Measurements from ENCODE around the gene AAR2.

Gene AAR2

GRCh38 chr20:36241678-36242077, 5.4 kb downstream of the AAR2 start:
- peaks cover 47 to 76% of the 10 kb centered on the region in 2 experiments for H3K36me3 ChIP-seq (ENCODE audit: control insufficient read depth in 1 of 2, insufficient read depth in 2 of 2, low read depth in 1 of 2, low read length in 2 of 2)
- no peak overlapping the region for H3K27ac ChIP-seq (ENCODE audit: low read length, poor library complexity, severe bottlenecking)
- DNase-seq: no peak
- H2BK5ac ChIP-seq (ENCODE audit: low read depth, low read length, poor library complexity, severe bottlenecking): no peak overlapping the region
- H4K91ac ChIP-seq (ENCODE audit: low read length): no peak overlapping the region
- H2AK5ac ChIP-seq (ENCODE audit: low read length, severe bottlenecking): no peak overlapping the region
- no peak overlapping the region for H4K8ac ChIP-seq (ENCODE audit: low read length)
- peaks cover 46% of the 10 kb centered on the region for H3K79me1 ChIP-seq (replicated peaks; ENCODE audit: low read length, poor library complexity, severe bottlenecking)
- no peak overlapping the region for H2BK15ac ChIP-seq (ENCODE audit: low read depth, poor library complexity, severe bottlenecking)
- no peak overlapping the region for H3K4me2 ChIP-seq (ENCODE audit: low read length, poor library complexity, severe bottlenecking)
- H3K23ac ChIP-seq (ENCODE audit: low read length in 2 of 2): no peak overlapping the region
- H2BK120ac ChIP-seq (ENCODE audit: low read depth, low read length): no peak overlapping the region
- no peaks in the 10 kb centered on the region for H3K27me3 ChIP-seq (ENCODE audit: control insufficient read depth in 1 of 2, insufficient read depth in 1 of 2, low read length in 2 of 2)
- no peak overlapping the region for H2BK12ac ChIP-seq (ENCODE audit: low read length in 2 of 2)
- no peak overlapping the region for H3K9ac ChIP-seq (ENCODE audit: low read length)
- no peak overlapping the region for H3K14ac ChIP-seq (ENCODE audit: low read length in 2 of 2)
- no peak overlapping the region for H2AFZ ChIP-seq (ENCODE audit: low read depth, low read length)
- WGBS: 86% methylated on average over 1 of the region's 4 CpGs
- no peak overlapping the region for H3K4me3 ChIP-seq (ENCODE audit: insufficient read depth in 1 of 2, low read depth in 1 of 2, low read length in 2 of 2)
- no peaks in the 10 kb centered on the region for H3K9me3 ChIP-seq (ENCODE audit: control insufficient read depth, low read length)
- H3K4ac ChIP-seq (ENCODE audit: low read depth in 1 of 2, low read length in 2 of 2): no peak overlapping the region
- peaks cover 4% of the 10 kb centered on the region for H3K4me1 ChIP-seq (ENCODE audit: control insufficient read depth, insufficient read depth, low read depth, low read length)
- H3K18ac ChIP-seq (ENCODE audit: low read depth in 1 of 2, low read length in 2 of 2): no peak overlapping the region

- Histone ChIP-seq H3K18ac (ENCODE audit: low read depth in 1 of 2, low read length in 2 of 2) (no peak overlapping the region), H3K9ac (ENCODE audit: low read length) (no peak overlapping the region), H3K79me1 (replicated peaks; ENCODE audit: low read length, poor library complexity, severe bottlenecking) (peaks cover 52% of the 10 kb centered on the region), H3K14ac (ENCODE audit: low read length in 2 of 2) (no peak overlapping the region), H3K27ac (ENCODE audit: low read length, poor library complexity, severe bottlenecking) (no peak overlapping the region), H3K36me3 (ENCODE audit: control insufficient read depth in 1 of 2, insufficient read depth in 2 of 2, low read depth in 1 of 2, low read length in 2 of 2) (peaks cover 53 to 95% of the 10 kb centered on the region in 2 experiments), H3K4me1 (ENCODE audit: control insufficient read depth, insufficient read depth, low read depth, low read length) (no peaks in the 10 kb centered on the region), H2BK5ac (ENCODE audit: low read depth, low read length, poor library complexity, severe bottlenecking) (no peak overlapping the region), H2AFZ (ENCODE audit: low read depth, low read length) (no peak overlapping the region), H3K4me3 (ENCODE audit: insufficient read depth in 1 of 2, low read depth in 1 of 2, low read length in 2 of 2) (no peak overlapping the region), H2BK120ac (ENCODE audit: low read depth, low read length) (no peak overlapping the region), H3K9me3 (ENCODE audit: control insufficient read depth, low read length) (no peaks in the 10 kb centered on the region), H4K91ac (ENCODE audit: low read length) (no peak overlapping the region), H3K4me2 (ENCODE audit: low read length, poor library complexity, severe bottlenecking) (no peak overlapping the region), H3K4ac (ENCODE audit: low read depth in 1 of 2, low read length in 2 of 2) (no peak overlapping the region), H2BK12ac (ENCODE audit: low read length in 2 of 2) (no peak overlapping the region), H3K23ac (ENCODE audit: low read length in 2 of 2) (no peak overlapping the region), H3K27me3 (ENCODE audit: control insufficient read depth in 1 of 2, insufficient read depth in 1 of 2, low read length in 2 of 2) (no peaks in the 10 kb centered on the region), H2AK5ac (ENCODE audit: low read length, severe bottlenecking) (no peak overlapping the region), H2BK15ac (ENCODE audit: low read depth, poor library complexity, severe bottlenecking) (no peak overlapping the region), H4K8ac (ENCODE audit: low read length) (no peak overlapping the region)
- 88% methylated on average over 1 of the region's 1 CpG for WGBS
- no peak for DNase-seq
Observed at GRCh38 chr20:36243726-36244125, 7.4 kb downstream of the AAR2 start.

GRCh38 chr20:36246401-36246800, 10.1 kb downstream of the AAR2 start:
- Histone ChIP-seq H2AK5ac (ENCODE audit: low read length, severe bottlenecking) (no peak overlapping the region), H2BK120ac (ENCODE audit: low read depth, low read length) (no peak overlapping the region), H3K4me3 (ENCODE audit: insufficient read depth in 1 of 2, low read depth in 1 of 2, low read length in 2 of 2) (no peak overlapping the region), H4K91ac (ENCODE audit: low read length) (no peak overlapping the region), H2BK15ac (ENCODE audit: low read depth, poor library complexity, severe bottlenecking) (no peak overlapping the region), H3K4me1 (ENCODE audit: control insufficient read depth, insufficient read depth, low read depth, low read length) (no peaks in the 10 kb centered on the region), H3K79me1 (replicated peaks; ENCODE audit: low read length, poor library complexity, severe bottlenecking) (peaks cover 42% of the 10 kb centered on the region), H3K9ac (ENCODE audit: low read length) (no peak overlapping the region), H3K27ac (ENCODE audit: low read length, poor library complexity, severe bottlenecking) (no peak overlapping the region), H2BK5ac (ENCODE audit: low read depth, low read length, poor library complexity, severe bottlenecking) (no peak overlapping the region), H4K8ac (ENCODE audit: low read length) (no peak overlapping the region), H2BK12ac (ENCODE audit: low read length in 2 of 2) (no peak overlapping the region), H3K18ac (ENCODE audit: low read depth in 1 of 2, low read length in 2 of 2) (no peak overlapping the region), H3K4ac (ENCODE audit: low read depth in 1 of 2, low read length in 2 of 2) (no peak overlapping the region), H3K36me3 (ENCODE audit: control insufficient read depth in 1 of 2, insufficient read depth in 2 of 2, low read depth in 1 of 2, low read length in 2 of 2) (peaks cover 39 to 97% of the 10 kb centered on the region in 2 experiments), H3K23ac (ENCODE audit: low read length in 2 of 2) (no peak overlapping the region), H3K9me3 (ENCODE audit: control insufficient read depth, low read length) (no peaks in the 10 kb centered on the region), H3K4me2 (ENCODE audit: low read length, poor library complexity, severe bottlenecking) (no peak overlapping the region), H2AFZ (ENCODE audit: low read depth, low read length) (no peak overlapping the region), H3K14ac (ENCODE audit: low read length in 2 of 2) (no peak overlapping the region), H3K27me3 (ENCODE audit: control insufficient read depth in 1 of 2, insufficient read depth in 1 of 2, low read length in 2 of 2) (no peaks in the 10 kb centered on the region)
- WGBS: 89% methylated on average over 4 of the region's 4 CpGs
- no peak for DNase-seq

- no peak overlapping the region for H2BK5ac ChIP-seq (ENCODE audit: low read depth, low read length, poor library complexity, severe bottlenecking)
- WGBS: 94% methylated on average over 2 of the region's 4 CpGs
- no peak overlapping the region for H3K27ac ChIP-seq (ENCODE audit: low read length, poor library complexity, severe bottlenecking)
Observed at GRCh38 chr20:36248836-36249235, 12.6 kb downstream of the AAR2 start.

More at GRCh38 chr20:36248836-36249235, 12.6 kb downstream of the AAR2 start:
- no peak for DNase-seq
- Histone ChIP-seq H2BK120ac (ENCODE audit: low read depth, low read length) (no peak overlapping the region), H4K8ac (ENCODE audit: low read length) (no peak overlapping the region), H2BK15ac (ENCODE audit: low read depth, poor library complexity, severe bottlenecking) (no peak overlapping the region), H3K4me2 (ENCODE audit: low read length, poor library complexity, severe bottlenecking) (no peak overlapping the region), H3K14ac (ENCODE audit: low read length in 2 of 2) (no peak overlapping the region), H3K4me1 (ENCODE audit: control insufficient read depth, insufficient read depth, low read depth, low read length) (no peaks in the 10 kb centered on the region), H2AK5ac (ENCODE audit: low read length, severe bottlenecking) (no peak overlapping the region), H3K79me1 (replicated peaks; ENCODE audit: low read length, poor library complexity, severe bottlenecking) (peaks cover 44% of the 10 kb centered on the region), H3K9ac (ENCODE audit: low read length) (no peak overlapping the region), H2BK12ac (ENCODE audit: low read length in 2 of 2) (no peak overlapping the region), H3K4ac (ENCODE audit: low read depth in 1 of 2, low read length in 2 of 2) (no peak overlapping the region), H3K9me3 (ENCODE audit: control insufficient read depth, low read length) (no peaks in the 10 kb centered on the region), H4K91ac (ENCODE audit: low read length) (no peak overlapping the region), H2AFZ (ENCODE audit: low read depth, low read length) (no peak overlapping the region), H3K18ac (ENCODE audit: low read depth in 1 of 2, low read length in 2 of 2) (no peak overlapping the region), H3K27me3 (ENCODE audit: control insufficient read depth in 1 of 2, insufficient read depth in 1 of 2, low read length in 2 of 2) (no peaks in the 10 kb centered on the region), H3K4me3 (ENCODE audit: insufficient read depth in 1 of 2, low read depth in 1 of 2, low read length in 2 of 2) (no peak overlapping the region), H3K23ac (ENCODE audit: low read length in 2 of 2) (no peak overlapping the region), H3K36me3 (ENCODE audit: control insufficient read depth in 1 of 2, insufficient read depth in 2 of 2, low read depth in 1 of 2, low read length in 2 of 2) (peaks cover 45 to 100% of the 10 kb centered on the region in 2 experiments)
